Measurements from ENCODE around the gene FLNB.
A peak's percentile ranks its signal among the peaks of the same experiment; 100 is the strongest.

Gene FLNB

DNA sequence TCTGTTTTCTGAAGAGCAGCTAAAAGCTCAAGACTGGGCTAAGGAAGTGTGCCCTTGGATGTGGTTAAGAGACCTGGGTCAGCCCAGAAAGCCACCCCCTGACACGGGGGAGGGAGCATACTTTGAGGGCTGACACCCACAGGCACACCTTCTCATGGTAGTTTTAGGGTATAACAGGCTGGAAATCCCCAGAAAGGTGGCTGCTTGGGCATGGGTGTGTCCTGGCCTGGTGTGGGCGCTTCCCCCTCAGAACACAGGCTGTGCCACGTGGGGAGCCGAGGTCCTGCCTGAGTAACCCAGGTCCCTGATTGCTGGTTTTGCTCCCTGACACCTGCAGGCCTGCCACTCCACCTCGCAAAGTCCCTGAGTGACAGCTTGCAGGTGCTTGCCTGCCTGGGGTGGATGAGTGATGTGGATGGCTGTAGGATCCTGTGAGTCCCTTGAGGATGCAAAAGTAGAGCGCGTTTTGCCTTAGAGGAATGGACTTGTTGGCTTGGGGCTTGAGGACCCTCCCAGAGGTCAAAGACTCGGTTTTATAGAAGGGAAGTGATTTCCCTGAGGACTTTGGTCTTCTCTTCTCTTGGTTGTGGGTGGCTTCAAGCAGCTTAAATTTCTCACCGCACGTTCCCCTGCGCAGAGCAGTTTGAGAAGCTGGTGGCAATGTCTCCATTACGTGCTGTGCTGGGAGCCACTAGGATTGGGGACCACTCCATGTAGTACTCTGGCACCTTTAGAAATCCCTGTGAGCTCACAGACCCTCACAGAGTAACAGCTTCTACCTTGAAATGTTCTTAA lies 108.1 kb downstream of the FLNB start:
- DNase-seq, result peak; percentile 71

DNA sequence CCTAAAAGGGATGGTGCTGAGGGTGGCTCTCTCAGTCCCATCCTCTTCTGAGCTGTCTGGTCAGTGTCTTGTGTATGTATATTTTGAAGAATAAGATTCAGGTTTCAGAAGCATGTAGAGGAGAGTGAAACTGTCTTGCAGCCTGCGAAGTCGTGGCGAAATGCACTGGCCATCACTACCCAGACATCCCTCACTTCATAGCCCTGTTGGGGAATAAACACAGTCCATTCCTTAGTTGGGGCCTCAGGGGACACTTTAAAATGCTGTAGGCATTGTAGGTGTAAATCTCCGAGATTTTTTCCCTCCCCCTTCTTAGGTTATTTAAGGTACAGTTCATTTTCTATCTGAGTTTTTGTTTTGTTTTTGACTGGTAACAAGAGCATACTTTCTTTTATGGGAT lies 108.8 kb downstream of the FLNB start:
- no peak for DNase-seq

DNA sequence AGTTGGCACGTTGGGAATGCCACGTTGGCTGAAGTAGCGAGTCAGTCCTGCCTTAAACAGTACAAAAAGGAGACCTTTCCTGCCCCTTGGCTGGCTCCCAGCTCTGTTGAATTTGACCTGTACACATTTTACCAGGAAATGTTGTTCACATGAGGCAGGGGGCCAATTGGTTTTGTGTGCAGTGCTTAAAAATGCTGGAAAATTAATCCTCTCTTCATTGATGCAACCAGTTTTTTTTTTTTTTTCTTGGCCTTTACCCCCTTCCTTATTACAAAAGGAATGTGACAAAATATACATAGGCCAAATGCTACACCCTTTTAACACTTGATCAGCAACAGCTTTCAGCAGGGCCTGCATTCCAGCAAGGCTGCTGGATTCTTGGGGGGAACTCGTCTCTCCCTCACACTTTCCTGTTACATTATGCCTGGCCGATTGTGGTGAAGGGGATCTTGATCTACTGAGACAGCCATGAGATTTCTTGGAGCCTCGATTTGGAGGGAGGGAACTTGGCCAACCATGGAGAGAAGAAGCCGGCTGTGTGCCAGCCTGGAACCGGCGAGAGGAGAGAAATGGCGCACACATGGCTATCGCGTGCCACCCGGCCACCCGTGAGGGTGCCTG lies 109.4 kb downstream of the FLNB start:
- DNase-seq, result no peak

DNA sequence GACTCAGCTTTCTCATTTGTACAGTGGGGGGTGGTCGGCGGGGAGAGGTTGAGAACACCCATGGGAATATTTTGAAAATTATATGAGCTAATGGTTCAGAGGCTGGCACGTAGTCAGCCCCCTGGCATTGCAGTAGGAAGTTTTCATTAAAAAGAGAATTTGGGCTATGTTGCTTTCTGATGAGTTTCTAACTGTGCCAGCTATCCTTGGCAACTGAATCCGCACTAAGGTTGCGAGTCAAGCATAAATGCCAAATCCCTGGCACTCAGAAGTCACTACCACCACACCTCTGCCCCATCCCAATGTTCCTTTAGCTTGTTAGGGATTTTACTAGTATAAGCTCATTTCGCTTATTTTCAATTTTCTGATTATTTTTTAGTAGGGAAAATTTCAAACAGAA lies 111.0 kb downstream of the FLNB start:
- no peak for DNase-seq

GRCh38 chr3:58120075-58120812 lies 112.0 kb downstream of the FLNB start:
- DNase-seq, result no peak

- no peak for DNase-seq
Observed at GRCh38 chr3:58121183-58121582, 113.0 kb downstream of the FLNB start.

DNA sequence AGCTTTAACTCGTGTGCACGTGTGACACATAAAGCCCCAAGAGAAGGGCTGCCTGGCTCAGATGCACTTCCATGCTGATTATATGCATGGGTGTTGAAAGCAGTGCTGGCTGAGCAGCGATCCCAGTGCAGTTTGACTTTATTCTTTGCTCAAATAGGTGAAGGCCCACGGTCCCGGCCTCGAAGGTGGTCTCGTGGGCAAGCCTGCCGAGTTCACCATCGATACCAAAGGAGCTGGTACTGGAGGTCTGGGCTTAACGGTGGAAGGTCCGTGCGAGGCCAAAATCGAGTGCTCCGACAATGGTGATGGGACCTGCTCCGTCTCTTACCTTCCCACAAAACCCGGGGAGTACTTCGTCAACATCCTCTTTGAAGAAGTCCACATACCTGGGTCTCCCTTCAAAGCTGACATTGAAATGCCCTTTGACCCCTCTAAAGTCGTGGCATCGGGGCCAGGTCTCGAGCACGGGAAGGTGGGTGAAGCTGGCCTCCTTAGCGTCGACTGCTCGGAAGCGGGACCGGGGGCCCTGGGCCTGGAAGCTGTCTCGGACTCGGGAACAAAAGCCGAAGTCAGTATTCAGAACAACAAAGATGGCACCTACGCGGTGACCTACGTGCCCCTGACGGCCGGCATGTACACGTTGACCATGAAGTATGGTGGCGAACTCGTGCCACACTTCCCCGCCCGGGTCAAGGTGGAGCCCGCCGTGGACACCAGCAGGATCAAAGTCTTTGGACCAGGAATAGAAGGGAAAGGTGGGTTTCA lies 114.9 kb downstream of the FLNB start:
- no peak for DNase-seq

GRCh38 chr3:58124387-58124786 lies 116.2 kb downstream of the FLNB start:
- DNase-seq, result no peak

- DNase-seq, result no peak
Observed at GRCh38 chr3:58129041-58129770, 121.0 kb downstream of the FLNB start.

DNA sequence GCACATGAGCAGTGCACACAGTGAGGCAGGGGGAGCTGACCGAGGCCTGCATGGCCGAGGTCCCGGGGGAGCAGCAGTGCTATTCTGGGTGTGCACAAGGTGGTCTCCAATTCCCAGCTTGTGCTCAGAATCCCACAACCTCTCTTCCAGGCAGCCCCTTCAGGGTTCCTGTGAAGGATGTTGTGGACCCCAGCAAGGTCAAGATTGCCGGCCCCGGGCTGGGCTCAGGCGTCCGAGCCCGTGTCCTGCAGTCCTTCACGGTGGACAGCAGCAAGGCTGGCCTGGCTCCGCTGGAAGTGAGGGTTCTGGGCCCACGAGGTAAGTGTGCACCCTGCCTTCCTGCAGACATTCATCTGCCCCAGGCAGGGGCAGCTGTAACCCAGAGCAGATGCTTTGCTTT lies 122.4 kb downstream of the FLNB start:
- DNase-seq, result no peak

DNA sequence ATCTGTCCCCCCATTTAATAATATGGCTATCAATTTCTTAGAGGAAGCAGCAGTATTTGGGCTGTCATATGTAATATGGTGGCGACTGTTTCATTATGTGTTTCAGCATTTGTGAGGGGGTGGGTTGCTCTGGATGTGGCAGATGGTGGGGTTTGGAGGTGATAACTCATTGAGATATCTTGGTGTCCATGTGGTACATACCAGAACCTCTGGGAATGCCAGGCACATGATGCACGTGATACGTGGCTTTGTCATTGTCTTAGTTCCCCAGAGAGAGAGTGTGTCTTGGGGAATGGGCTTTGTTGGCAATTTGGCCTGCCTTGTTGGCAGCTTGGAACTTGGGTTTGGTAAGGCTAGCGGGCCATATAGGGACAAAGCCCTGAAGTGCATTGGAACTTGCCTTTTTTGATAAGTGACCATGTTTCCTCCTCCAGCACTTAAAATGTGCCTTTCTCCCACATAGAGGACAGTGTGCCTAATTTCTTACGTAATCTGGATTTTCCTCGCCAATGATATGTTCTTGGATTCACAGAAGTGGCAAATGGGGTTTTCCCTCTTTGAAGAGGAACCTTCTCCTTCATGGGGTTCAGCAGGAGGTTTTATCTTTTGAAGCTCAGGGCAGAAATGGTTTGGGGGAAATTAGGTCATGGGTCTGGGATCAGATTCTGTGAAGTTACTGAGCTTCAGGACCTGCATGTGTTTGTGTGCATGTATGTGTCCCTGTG lies 123.0 kb downstream of the FLNB start:
- no peak for DNase-seq

DNA sequence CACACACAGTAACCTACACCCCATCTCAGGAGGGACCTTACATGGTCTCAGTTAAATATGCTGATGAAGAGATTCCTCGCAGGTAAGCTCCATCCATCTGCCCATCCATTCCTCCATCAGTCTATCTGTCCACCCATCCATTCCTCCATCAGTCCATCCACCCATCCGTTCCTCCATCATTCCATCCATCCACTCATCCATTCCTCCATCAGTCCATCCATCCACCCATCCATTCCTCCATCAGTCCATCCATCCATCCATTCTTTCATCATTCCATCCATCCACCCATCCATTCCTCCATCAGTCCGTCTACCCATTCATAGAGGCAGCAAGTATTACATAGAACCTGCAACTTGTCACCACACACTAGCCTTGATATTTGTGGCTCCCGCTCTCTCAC lies 124.6 kb downstream of the FLNB start:
- DNase-seq, result no peak

DNA sequence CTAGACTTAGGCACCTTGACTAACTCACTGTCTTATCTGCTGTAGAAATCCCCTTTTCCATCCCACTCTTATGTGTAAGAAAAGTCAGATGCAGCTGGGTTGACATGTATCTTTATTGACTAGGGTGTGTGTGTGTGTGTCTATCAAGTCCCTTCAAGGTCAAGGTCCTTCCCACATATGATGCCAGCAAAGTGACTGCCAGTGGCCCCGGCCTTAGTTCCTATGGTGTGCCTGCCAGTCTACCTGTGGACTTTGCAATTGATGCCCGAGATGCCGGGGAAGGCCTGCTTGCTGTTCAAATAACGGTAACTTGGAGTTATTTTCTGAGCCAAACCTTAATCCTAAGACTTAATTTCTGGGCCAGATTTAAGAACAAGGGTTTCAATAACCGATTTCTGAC lies 126.2 kb downstream of the FLNB start:
- DNase-seq, result no peak

- DNase-seq, result no peak
Observed at GRCh38 chr3:58135712-58136543, 127.7 kb downstream of the FLNB start.

- DNase-seq, result no peak
Observed at GRCh38 chr3:58137306-58137705, 129.1 kb downstream of the FLNB start.

- no peak for DNase-seq
Observed at GRCh38 chr3:58141766-58142345, 133.6 kb downstream of the FLNB start.

GRCh38 chr3:58143417-58144055 lies 135.3 kb downstream of the FLNB start:
- no peak for DNase-seq

- no peak for DNase-seq
Observed at GRCh38 chr3:58144478-58145325, 136.5 kb downstream of the FLNB start.

DNA sequence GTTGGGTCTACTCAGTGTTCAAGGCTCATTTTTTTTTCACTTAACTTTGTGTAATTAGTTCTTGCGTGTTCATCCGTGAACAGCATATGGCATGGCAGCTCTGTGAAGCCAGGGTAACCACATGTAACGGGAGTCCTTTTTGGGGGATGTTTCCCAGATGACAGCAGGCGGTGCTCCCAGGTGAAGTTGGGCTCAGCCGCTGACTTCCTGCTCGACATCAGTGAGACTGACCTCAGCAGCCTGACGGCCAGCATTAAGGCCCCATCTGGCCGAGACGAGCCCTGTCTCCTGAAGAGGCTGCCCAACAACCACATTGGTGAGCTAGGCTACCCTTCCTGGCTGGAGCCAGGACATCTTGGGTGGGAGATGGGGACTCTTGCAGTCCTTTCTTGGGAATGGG lies 139.8 kb downstream of the FLNB start:
- no peak for DNase-seq

Measured in CD4-positive, alpha-beta T cell treated with Interleukin-4 for 4 hours (primary cell).